T-helper 2 cell treated with Interferon-gamma antibody and Interleukin-4, amounts not matched to agents 100 ng/mL and 5 ng/mL, for 36 hours (primary cell): Measurements from ENCODE around the gene CNBP. TPM values are rescaled to one million over a fixed set of nuclear protein-coding genes. Genes with fewer than 3 reads are reported as not detected.
"Not testable (repeated sequence)": the region's sequence is repeated elsewhere in the genome, so short reads cannot be mapped to it uniquely, and the experiment has no call there.

Experiments
- intact Hi-C: fragments of 100-400 bp; cut with micrococcal nuclease; formaldehyde crosslinking; loops from one replicate; pipeline ENCODE4 v1.15.1; 2023
- total RNA-seq: library from RNA; stranded (reverse); gene quantifications from 2 replicates; pipeline ENCODE4 v1.2.3, GENCODE V29; 2022

The CNBP gene
- 328 and 338 TPM in 2 replicates for total RNA-seq

DNA sequence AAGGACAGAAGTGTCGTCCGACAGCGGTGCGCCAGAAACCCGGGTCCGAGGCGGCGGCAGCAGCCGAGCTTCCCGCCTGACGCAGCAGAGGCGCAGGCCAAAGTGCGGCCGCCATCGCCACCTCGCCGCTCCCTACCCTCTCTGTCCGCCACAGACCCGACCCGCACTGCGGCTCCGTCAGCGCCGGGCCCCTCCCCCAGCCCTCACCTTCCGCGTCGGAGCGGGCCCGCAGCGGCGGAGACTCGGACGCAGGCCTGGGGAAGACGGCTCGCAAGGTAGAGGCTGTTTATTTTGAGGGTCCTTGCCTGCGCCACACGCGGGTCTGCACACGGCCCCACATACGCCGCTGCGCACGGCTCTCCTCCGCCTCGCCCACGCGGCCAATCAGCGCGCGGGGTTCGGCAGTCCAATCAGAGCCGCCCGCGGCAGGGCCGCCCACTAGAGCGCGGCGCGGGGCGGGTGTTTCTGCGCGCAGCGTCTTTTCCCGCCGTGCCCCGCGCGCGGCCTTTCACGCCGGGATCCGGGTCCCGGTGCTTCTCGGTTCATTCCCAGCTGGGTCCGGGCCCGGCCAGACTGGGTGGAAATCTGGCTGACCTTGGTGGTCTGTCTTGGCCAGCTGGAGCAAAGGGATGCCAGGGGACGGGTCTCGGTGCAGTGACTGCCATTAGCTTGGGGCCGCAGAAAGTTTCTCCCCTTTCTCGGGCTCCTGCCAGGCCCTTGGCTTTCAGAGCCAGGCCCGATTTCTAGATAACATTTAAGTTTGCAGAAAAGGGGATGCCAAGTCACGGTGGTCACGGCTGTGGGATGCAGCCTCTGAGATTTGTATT is at the start of gene CNBP:
CNBP (minus strand) TSS at position 328 of the 827 bp plus-strand sequence. CDS start 12,139 bp downstream, outside the sequence.
- intact Hi-C loops, result loop anchor here (1.0 to 2.0 kb wide), 6 partner anchors 22 to 257 kb away; partner anchors contain the start of genes COPG1, IFT122 and ISY1

DNA sequence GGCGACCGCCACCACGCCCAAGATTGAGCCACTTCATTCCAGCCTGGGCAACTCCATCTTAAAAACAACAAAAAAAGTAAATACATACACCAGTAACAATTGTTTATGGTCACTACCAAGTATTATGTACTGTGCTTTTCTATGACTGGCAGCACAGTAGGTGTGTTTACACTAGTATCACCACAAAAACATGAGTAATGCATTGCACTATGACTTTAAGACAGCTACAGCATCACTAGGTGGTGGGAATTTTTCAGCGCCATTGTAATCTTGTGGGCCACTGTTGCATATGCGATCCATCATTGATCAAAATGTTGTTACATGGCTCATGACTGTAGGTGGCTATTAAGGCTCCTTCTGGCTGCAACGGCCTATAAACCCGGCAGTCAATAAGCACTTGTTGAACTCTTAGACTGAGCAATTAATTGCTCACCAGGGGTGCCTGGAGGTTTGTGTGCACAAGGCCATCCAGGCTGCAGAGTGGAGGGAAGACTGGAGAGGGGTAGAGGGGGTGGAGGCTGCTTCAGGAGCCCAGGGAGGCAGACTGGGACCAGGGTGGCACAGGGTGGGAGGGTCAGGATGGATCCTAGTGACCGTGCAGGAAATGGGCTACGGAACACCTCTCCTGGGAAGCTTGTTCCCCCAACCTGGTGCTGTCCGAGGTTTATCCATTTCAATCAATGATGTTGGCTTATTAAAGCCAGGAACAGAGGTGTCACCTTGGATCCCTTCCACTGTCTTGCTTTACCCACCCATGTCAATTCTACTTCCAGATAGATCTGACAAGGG is 47.8 kb upstream of the CNBP start:
- intact Hi-C loops, result no loop called here

DNA sequence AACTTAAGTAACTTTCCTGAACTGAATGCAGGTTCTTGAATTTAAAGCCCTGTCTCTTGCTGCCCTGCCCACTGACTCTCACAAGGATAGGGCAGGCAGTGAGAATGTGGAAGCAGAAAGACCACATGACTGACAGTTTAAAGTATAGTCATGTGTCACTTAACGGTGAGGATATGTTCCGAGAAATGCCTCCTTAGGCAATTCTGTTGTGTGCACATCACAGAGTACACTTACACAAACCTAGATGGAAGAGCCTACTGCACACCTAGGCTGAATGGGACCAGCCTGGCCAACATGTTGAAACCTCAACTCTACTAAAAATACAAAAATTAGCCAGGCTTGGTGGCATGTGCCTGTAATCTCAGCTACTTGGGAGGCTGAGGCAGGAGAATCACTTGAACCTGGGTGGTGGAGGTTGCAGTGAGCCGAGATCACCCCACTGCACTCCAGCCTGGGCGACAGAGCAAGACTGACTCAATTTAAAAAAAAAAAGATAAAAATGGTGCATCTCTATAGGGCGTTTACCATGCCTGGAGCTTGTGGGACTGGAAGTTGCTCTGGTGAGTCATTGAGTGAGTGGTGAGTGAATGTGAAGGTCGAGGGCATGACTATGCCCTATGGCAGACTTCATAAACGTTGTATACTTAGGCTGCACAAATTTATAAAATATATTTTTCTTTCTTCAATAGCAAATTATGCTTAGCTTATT is 46.8 kb upstream of the CNBP start:
- intact Hi-C loops, result loop anchor here (1.0 kb wide), 1 partner anchor 9 kb away; no protein-coding TSS in a partner anchor

DNA sequence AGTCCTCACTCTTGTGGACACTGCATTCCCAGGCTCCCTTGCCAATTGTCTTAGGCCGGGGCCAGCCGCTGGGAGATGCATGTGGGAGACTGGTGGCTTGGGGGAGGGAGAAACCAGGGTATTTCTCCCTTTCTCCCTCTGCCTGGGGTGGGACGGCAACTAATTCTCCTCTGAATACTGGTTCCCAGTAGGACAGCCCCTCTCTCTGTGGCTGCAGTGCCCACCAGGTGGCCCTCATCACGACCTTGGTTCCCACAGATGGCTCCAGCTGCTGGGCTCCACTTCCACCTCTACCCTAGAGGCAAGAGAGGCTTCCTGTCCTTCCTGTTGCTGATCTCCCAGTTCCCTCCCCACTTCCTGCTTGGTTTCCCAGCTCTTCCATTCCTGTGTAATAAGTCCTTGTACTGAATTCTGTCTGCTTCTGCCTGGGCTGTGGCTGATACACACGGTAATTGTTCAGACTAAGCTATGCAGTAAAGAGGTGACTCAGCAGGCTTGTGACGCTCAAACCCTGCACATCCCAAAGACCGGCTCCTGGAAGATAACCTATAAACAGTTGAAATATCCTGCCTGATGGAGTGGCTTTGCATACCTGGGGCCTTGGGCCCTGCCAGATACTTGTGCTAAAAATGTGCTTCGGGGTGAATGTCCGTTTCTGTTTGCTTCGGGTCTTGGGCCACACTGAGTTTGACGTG is 45.3 kb upstream of the CNBP start:
- intact Hi-C loops, result no loop called here

DNA sequence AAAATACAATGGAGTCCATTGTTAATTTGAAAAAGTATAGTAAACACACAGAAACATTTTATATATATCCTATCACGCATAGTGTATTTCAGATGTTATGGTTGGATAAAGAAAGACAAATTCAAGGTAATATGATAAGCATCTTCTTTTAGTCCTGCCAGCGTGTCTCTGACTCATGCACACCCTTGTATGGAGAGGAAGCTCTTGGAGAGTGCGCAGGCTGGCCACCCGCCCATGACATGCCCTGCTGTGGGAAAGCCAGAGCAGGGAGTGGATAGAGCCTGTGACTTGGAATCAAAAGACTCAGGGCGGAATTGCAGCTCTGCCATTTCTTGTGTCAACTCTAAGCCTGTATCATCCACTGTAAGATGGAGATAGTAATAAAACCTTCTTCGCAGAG is 42.7 kb upstream of the CNBP start:
- intact Hi-C loops, result loop anchor here (1.0 kb wide), 1 partner anchor 13 kb away; no protein-coding TSS in a partner anchor

DNA sequence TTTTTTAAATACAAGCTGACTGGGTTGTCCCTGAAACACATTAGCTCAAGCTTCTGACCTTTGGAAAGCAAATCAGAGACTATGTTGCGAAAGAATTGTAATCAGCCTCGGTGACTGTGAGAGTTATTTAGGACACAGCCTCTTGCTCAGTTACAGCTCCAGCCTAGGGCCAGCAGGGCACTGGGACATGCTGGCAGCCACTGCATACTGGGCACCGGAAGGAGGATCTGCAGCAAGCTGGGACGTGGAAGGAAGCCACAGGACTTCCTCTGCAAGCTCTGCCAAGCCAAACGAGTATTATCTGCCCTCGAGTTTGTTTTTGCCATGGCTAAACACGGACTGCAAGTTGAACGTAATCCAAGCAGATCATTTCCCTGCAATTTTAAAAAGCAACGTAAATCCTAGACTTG is 41.3 kb upstream of the CNBP start:
- intact Hi-C loops, result no loop called here

DNA sequence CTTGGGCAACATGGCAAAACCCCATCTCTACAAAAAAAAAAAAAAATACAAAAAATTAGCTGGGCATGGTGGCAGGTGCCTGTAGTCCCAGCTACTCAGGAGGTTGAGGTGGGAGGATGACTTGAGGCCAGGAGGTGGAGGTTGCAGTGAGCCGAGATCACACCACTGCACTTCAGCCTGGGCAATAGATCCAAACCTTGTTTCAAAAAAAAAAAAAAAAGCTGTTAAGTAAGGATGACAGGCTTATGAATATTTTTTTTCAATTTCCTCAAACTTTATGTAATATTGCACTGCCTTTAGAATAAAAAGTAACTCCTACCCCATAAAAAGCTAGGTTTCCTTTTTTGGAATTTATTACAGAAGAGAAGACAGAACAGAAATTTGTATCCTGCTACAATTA is 40.7 kb upstream of the CNBP start:
- intact Hi-C loops, result not testable (repeated sequence)

DNA sequence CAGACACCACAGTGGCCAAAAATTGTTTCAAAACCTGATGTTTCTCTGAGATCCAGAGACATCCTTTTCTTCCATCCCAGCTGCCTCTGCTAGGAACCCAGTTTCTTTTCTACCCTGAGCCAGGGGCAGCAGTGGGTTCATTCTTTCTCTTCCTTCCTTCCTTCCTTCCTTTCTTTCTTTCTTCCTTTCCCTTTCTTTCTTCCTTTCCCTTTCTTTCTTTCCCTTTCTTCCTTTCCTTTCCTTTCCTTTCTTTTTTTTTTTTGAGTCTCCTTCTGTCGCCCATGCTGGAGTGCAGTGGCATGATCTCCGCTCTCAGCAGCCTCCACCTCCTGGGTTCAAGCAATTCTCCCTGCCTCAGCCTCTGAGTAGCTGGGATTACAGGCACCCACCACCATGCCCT is 35.0 kb upstream of the CNBP start:
- intact Hi-C loops, result no loop called here

DNA sequence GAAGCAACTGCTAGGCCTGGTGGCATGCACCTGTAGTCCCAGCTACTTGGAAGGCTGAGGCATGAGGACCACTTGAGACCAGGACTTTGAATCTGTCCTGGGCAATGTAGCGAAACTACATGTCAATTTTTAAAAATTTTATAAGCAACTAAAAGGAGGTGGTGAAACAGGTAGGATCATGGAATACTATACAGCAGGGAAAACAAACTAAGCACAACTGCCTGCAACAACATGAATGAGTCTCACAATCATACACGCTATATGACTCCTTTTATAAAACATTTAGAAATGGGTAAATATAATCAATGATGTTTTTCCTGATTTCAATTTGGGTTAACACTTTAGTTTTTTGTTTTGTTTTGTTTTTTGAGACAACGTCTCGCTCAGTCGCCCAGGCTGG is 29.5 kb upstream of the CNBP start:
- intact Hi-C loops, result no loop called here

DNA sequence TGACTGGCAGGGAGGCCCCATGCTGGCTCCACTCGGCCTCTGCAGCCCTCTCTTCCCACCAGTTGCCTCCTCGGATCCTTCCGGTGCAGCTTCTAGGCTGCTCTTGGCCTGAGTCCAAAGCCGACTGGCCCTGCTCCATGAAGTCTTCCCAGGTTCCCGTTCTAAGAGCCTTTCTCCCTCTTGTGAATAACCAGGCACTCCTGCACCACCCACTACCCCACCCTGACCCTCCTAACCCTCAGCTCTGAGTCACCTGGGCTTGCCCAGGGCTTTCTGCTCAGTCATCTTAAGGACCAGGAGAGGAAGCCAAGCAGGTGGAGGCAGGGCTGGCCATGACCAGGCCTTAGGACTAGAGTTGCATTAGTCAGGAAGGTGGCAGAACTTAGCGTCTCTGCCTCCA is 28.1 kb upstream of the CNBP start:
- intact Hi-C loops, result no loop called here

DNA sequence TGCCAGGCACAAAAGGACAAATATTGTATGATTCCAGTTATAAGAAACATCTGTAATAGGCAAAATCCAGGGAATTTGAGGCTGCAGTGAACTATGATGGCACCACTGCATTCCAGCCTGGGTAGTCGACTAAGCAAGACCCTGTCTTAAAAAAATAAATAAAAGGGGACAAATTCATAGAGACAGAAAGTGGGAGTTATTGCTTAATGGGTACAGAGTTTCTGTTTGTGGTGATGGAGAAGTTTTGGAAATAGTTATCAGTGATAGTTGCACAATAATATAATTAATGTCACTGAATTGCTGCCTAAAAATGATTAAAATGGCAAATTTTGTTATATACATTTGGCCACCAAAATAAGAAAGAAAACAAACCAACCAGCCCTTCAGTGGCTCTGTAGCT is 27.6 kb upstream of the CNBP start:
- intact Hi-C loops, result no loop called here

DNA sequence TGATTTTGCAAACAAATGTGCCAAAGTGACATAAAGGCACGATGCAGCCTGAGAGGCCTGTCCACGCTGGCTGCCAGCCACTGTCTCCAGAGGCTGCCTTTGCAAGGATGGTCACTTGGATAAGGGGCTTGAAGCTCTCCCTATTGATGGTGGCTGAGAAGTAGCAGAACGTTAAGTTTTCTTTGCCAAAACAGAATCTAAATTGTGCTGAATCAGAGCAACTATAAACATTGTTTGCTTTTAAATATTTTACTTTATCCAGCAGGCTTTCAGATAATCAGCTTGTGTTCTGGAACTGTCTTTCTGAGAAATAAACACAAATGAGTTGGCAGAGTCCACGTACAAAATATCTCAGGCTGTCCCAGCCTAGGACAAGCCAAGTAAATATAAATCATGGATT is 23.8 kb upstream of the CNBP start:
- intact Hi-C loops, result no loop called here

DNA sequence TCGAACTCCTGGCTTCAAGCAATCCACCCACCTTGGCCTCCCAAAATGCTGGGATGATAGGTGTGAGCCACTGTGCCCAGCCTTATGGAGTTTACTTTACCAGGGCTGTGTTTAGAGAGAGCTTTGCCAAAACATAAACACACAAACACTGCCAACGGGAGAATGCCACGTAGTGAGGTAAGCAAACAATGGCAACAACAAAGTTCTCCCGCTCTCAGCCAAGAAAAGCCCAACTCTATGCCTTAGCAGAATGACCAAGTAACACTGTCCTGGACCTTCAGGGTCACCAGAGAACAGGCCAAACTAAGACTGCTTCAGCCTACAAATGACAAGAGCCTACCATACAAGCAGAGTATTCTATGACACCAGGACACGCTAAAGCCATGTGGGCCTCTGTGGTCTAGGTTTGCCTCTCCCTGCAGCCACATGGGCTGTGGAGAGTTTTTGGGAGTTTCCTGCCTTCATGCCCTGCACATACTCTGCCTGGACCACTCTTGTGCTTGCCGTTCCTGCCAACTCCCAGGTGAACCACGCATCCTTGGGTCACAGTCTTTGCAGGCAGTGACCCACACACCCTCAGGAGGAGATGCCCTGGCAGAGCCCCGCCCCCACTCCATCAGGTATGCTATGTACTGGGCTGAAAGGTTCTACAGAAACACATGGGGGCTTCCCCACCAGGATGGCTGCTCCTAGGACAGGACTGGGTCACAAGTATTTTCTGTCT is 21.6 kb upstream of the CNBP start:
- intact Hi-C loops, result no loop called here

DNA sequence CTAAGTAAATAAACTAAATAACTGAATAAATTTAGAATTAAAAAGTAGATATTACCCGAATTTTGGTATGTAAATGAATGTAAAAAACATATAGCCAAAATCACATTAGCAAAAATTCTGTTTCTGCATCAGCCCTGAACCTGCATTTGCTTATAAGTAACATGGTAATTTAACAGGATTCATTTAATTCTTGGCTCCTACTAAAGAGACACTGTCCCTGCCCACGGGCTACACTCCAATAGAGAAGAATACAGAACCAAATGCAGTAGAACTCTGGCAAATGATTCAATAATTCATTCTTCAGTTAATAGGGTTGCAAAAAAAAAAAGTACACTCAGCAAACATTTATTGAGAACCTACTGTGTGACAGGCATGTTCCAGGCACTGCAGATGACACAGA is 20.8 kb upstream of the CNBP start:
- intact Hi-C loops, result no loop called here

DNA sequence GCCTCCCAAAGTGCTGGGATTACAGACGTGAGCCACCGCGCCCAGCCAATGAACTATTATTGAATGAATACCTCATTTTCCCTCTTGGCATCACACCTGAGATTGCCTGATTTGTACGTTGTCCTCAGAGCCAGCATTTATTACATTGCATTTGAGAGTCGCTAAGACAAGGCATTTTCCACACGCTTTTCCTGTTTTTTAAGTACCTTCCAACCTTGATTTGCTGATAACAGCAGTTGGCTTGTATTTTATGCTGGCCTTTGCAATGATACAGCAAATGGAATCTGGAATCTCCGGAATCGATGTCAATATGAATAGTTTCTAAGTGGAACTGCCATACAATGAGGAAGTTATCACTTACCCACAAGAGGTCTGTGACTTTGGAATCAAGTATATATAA is 15.7 kb upstream of the CNBP start:
- intact Hi-C loops, result no loop called here

DNA sequence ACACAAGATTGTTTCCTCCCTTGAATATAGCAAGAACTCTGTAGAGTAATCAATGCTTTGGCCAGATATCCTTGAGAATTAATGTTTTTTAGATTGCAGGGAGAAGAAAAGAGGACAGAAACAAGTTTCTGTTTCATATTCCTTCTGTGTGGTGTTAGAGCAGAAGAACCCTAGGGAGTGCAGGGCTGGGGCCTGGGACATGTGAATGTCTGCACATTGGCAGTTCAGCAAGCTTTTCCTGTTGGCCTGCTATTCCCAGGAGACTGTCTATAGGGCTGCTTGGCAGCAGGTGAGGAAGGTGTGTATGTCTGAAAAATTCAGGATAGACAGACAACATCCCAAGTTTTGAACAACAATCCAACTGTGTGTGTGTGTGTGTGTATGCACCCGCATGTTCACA is 13.6 kb upstream of the CNBP start:
- intact Hi-C loops, result no loop called here

DNA sequence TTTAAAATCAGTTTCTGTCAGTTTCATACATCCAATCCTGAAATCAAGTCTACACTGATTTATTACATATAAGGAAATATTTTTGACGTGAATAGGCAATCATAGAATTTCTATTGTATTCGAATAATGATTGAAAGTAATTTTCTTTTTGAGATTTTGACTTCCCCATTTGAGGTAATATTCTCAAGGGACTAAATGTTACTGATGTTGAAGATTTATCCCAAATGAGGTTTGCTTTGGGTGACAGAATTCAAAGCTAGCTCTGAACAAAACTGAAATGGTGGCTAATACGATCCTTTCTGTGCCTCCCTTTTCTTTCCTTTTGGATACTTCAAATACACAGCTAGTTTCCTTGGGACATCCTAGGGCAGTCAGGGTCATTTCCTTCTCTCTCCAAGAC is 12.9 kb upstream of the CNBP start:
- intact Hi-C loops, result no loop called here

DNA sequence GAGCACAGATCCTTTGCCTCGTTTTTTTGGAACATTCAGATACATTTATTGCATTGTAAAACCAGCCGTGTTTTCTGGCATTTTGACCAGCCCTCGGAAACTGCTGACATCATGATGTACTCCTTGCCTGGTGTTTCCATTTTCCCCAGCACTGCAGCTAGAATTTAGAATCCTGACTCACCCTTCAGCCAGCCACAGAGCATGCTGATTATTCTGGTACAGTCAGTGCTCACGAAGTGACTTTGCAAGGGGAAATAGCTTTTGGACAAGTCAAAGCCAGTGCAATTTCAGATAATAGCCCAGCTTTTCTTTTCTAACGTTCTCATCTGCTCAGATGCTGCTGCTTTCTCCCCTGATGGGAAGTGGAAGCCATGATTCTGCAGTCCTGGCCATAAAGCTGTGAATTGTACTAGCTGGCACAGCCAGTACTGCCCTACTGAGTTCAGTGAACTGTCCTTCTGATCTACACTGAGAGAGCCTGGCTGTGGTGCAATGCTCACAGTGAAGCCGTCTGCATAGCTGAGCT is 12.1 kb upstream of the CNBP start:
- intact Hi-C loops, result no loop called here

DNA sequence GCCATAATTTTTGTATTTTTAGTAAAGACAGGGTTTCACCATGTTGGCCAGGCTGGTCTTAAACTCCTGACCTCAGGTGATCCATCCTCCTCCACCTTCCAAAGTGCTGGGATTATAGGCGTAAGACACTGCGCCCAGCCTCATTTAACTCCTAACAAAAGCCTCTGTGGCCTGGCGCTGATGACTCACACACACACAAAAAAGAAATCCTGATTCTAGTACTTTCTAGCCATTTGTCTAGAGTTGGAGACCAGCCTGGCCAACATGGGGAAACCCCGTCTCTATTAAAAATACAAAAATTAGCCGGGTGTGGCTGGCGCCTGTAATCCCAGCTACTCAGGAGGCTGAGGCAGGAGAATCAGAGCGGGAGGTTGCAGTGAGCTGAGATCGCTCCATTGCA is 6.1 kb upstream of the CNBP start:
- intact Hi-C loops, result not testable (repeated sequence)

DNA sequence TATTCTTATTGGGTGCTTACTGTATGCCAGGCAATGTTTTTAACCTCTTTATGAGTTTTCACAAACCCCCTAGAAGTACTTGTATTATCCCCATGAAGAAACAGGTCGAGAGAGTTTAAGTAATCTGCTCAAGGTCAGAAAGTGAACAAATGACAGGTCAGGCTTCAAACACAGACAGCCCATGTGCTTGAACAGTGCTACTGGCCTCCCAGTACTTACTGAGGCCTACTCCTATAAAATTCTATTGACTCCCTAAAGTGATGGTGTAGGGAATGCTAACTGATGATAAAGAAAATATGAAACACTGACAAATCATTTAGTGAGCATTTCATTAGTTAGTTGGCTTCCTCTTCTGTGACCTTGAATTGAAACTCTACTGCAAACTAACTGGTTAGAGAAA is 4.2 kb upstream of the CNBP start:
- intact Hi-C loops, result no loop called here
